Measurements from ENCODE around the gene EML5. TPM values are rescaled to one million over a fixed set of nuclear protein-coding genes. Genes with fewer than 3 reads are reported as not detected.

EML5 gene
- total and polyA plus RNA-seq, 5 experiments from 2014 or later, result 0.23 to 7.5 (median 1.1) TPM

GRCh38 chr14:88628462-88628861 lies 164.3 kb downstream of the EML5 start:
- ATAC-seq (no peak), DNase-seq (no peak)
- POLR2A ChIA-PET, result no interaction called here
- Mint-ChIP-seq H3K36me3 (peaks cover 0 to 24% (median 12%) of the 10 kb centered on the region in 3 donors), H3K27me3 (no peaks in the 10 kb centered on the region), H3K9me3 (no peaks in the 10 kb centered on the region), H3K27ac (no peak overlapping the region), H3K4me3 (no peak overlapping the region), H3K4me1 (no peaks in the 10 kb centered on the region)

- Mint-ChIP-seq H3K9me3 (no peaks in the 10 kb centered on the region), H3K36me3 (peaks cover 0 to 25% (median 12%) of the 10 kb centered on the region in 3 donors), H3K4me3 (no peak overlapping the region), H3K27ac (no peak overlapping the region), H3K27me3 (no peaks in the 10 kb centered on the region), H3K4me1 (no peaks in the 10 kb centered on the region)
- DNase-seq (no peak), ATAC-seq (no peak)
- POLR2A ChIA-PET, result no interaction called here
These were observed 164.7 kb downstream of the EML5 start for GRCh38 chr14:88628033-88628432.

- POLR2A ChIA-PET, result no interaction called here
- DNase-seq, result no peak
- H3K4me3 Mint-ChIP-seq, result no peak overlapping the region
- peaks cover 0 to 33% (median 15%) of the 10 kb centered on the region in 3 donors for H3K36me3 Mint-ChIP-seq
- H3K9me3 Mint-ChIP-seq, result no peaks in the 10 kb centered on the region
- H3K27me3 Mint-ChIP-seq, result no peaks in the 10 kb centered on the region
- no peaks in the 10 kb centered on the region for H3K4me1 Mint-ChIP-seq
- ATAC-seq, result no peak
- H3K27ac Mint-ChIP-seq, result no peak overlapping the region
These were observed 167.1 kb downstream of the EML5 start for GRCh38 chr14:88625671-88626070.

GRCh38 chr14:88621100-88621499 lies 171.7 kb downstream of the EML5 start:
- Mint-ChIP-seq H3K9me3 (no peaks in the 10 kb centered on the region), H3K36me3 (peaks cover 0 to 36% (median 10%) of the 10 kb centered on the region in 3 donors), H3K4me1 (no peaks in the 10 kb centered on the region), H3K4me3 (no peak overlapping the region), H3K27me3 (no peaks in the 10 kb centered on the region), H3K27ac (no peak overlapping the region)
- POLR2A ChIA-PET, result no interaction called here
- no peak for ATAC-seq
- no peak for DNase-seq

GRCh38 chr14:88618476-88618875 lies 174.3 kb downstream of the EML5 start:
- Mint-ChIP-seq H3K27me3 (no peaks in the 10 kb centered on the region), H3K9me3 (no peaks in the 10 kb centered on the region), H3K4me1 (peaks cover 0 to 5% (median 3%) of the 10 kb centered on the region in 4 donors), H3K27ac (peak overlapping the region in 4 of 10 donors; percentile 36 to 47 (median 39)), H3K36me3 (peaks cover 0 to 42% (median 4%) of the 10 kb centered on the region in 3 donors), H3K4me3 (no peak overlapping the region)
- POLR2A ChIA-PET, result interaction anchor here (0.5 kb wide), 1 partner anchor 61 kb away, joined by 5 read pairs; no protein-coding TSS in a partner anchor
- DNase-seq (no peak), ATAC-seq (no peak)

- Mint-ChIP-seq H3K9me3 (no peaks in the 10 kb centered on the region), H3K4me1 (peaks cover 2 to 13% (median 11%) of the 10 kb centered on the region in 4 donors), H3K27ac (no peak overlapping the region), H3K27me3 (no peaks in the 10 kb centered on the region), H3K4me3 (no peak overlapping the region), H3K36me3 (peaks cover 0 to 45% (median 7%) of the 10 kb centered on the region in 3 donors)
- POLR2A ChIA-PET, result no interaction called here
- ATAC-seq (no peak), DNase-seq (no peak)
These were observed 175.3 kb downstream of the EML5 start for GRCh38 chr14:88617479-88617878.

- H3K4me3 Mint-ChIP-seq, result no peak overlapping the region
- POLR2A ChIA-PET, result no interaction called here
- H3K4me1 Mint-ChIP-seq, result peaks cover 4 to 17% (median 14%) of the 10 kb centered on the region in 4 donors
- H3K27me3 Mint-ChIP-seq, result no peaks in the 10 kb centered on the region
- DNase-seq (no peak), ATAC-seq (no peak)
- H3K9me3 Mint-ChIP-seq, result no peaks in the 10 kb centered on the region
- peak overlapping the region in 1 of 10 donors; percentile 51 for H3K27ac Mint-ChIP-seq
- H3K36me3 Mint-ChIP-seq, result peaks cover 3 to 48% (median 7%) of the 10 kb centered on the region in 3 donors
These were observed 176.1 kb downstream of the EML5 start for GRCh38 chr14:88616697-88617096.

- peaks cover 5 to 19% (median 15%) of the 10 kb centered on the region in 4 donors for H3K4me1 Mint-ChIP-seq
- no peak for DNase-seq
- no peak overlapping the region for H3K27ac Mint-ChIP-seq
- H3K36me3 Mint-ChIP-seq, result peaks cover 5 to 64% (median 21%) of the 10 kb centered on the region in 3 donors
- H3K4me3 Mint-ChIP-seq, result no peak overlapping the region
- no peak for ATAC-seq
- POLR2A ChIA-PET, result no interaction called here
- no peaks in the 10 kb centered on the region for H3K9me3 Mint-ChIP-seq
- H3K27me3 Mint-ChIP-seq, result no peaks in the 10 kb centered on the region
These were observed 178.4 kb downstream of the EML5 start for GRCh38 chr14:88614218-88614907.

GRCh38 chr14:88613552-88614010 lies 179.2 kb downstream of the EML5 start:
- peaks cover 5 to 19% (median 15%) of the 10 kb centered on the region in 4 donors for H3K4me1 Mint-ChIP-seq
- no peaks in the 10 kb centered on the region for H3K9me3 Mint-ChIP-seq
- peak in 1 of 2 donors; percentile 33 for ATAC-seq
- peak overlapping the region in 3 of 10 donors; percentile 11 to 75 (median 72) for H3K27ac Mint-ChIP-seq
- peak in 1 of 10 donors; percentile 7 for DNase-seq
- H3K4me3 Mint-ChIP-seq, result no peak overlapping the region
- POLR2A ChIA-PET, result no interaction called here
- H3K27me3 Mint-ChIP-seq, result no peaks in the 10 kb centered on the region
- H3K36me3 Mint-ChIP-seq, result peaks cover 5 to 72% (median 25%) of the 10 kb centered on the region in 3 donors

- ATAC-seq (no peak), DNase-seq (no peak)
- POLR2A ChIA-PET, result no interaction called here
- peaks cover 5 to 75% (median 30%) of the 10 kb centered on the region in 3 donors for H3K36me3 Mint-ChIP-seq
- no peak overlapping the region for H3K4me3 Mint-ChIP-seq
- H3K9me3 Mint-ChIP-seq, result no peaks in the 10 kb centered on the region
- peak overlapping the region in 1 of 10 donors; percentile 9 for H3K27ac Mint-ChIP-seq
- peaks cover 6 to 19% (median 15%) of the 10 kb centered on the region in 4 donors for H3K4me1 Mint-ChIP-seq
- no peaks in the 10 kb centered on the region for H3K27me3 Mint-ChIP-seq
These were observed 179.8 kb downstream of the EML5 start for GRCh38 chr14:88612981-88613380.

- Mint-ChIP-seq H3K4me1 (peaks cover 9 to 19% (median 15%) of the 10 kb centered on the region in 4 donors), H3K9me3 (no peaks in the 10 kb centered on the region), H3K27ac (peak overlapping the region in 3 of 10 donors; percentile 22 to 88 (median 24)), H3K36me3 (peaks cover 5 to 84% (median 36%) of the 10 kb centered on the region in 3 donors), H3K27me3 (no peaks in the 10 kb centered on the region), H3K4me3 (no peak overlapping the region)
- DNase-seq (no peak), ATAC-seq (no peak)
- POLR2A ChIA-PET, result no interaction called here
These were observed 180.9 kb downstream of the EML5 start for GRCh38 chr14:88611878-88612277.

GRCh38 chr14:88607829-88608228 lies 184.9 kb downstream of the EML5 start:
- POLR2A ChIA-PET, result no interaction called here

GRCh38 chr14:88605594-88605993 lies 187.2 kb downstream of the EML5 start:
- Mint-ChIP-seq H3K27ac (no peak overlapping the region), H3K4me3 (no peak overlapping the region), H3K27me3 (no peaks in the 10 kb centered on the region), H3K36me3 (peaks cover 3 to 97% (median 42%) of the 10 kb centered on the region in 3 donors), H3K9me3 (no peaks in the 10 kb centered on the region), H3K4me1 (peaks cover 2 to 10% (median 5%) of the 10 kb centered on the region in 4 donors)
- ATAC-seq (no peak), DNase-seq (no peak)
- POLR2A ChIA-PET, result no interaction called here

More at GRCh38 chr14:88607829-88608228, 184.9 kb downstream of the EML5 start:
- peaks cover 6 to 11% (median 8%) of the 10 kb centered on the region in 4 donors for H3K4me1 Mint-ChIP-seq
- no peak overlapping the region for H3K4me3 Mint-ChIP-seq
- no peaks in the 10 kb centered on the region for H3K9me3 Mint-ChIP-seq
- peaks cover 8 to 95% (median 46%) of the 10 kb centered on the region in 3 donors for H3K36me3 Mint-ChIP-seq
- no peaks in the 10 kb centered on the region for H3K27me3 Mint-ChIP-seq
- DNase-seq, result no peak
- peak overlapping the region in 1 of 10 donors; percentile 20 for H3K27ac Mint-ChIP-seq
- no peak for ATAC-seq
